Hepatocyte (in vitro differentiated cells): ENCODE results near the gene ZNF776. TPM values are rescaled to one million over a fixed set of nuclear protein-coding genes. Genes with fewer than 3 reads are reported as not detected.

Experiments
- DNase-seq: peaks from one replicate; pipeline ENCODE4 v3.0.0-alpha.2; 2016; ENCODE audit warnings: low spot score
- H2AFZ ChIP-seq: fragments of 200-600 bp; sonication (generic); 2 replicates; pipeline ENCODE4 v1.6.0; 2016; ENCODE audit warnings: antibody characterized with exemption, mild to moderate bottlenecking
- H3K27ac ChIP-seq: fragments of 200-600 bp; sonication (generic); 2 replicates; pipeline ENCODE4 v1.5.1; 2016; ENCODE audit warnings: mild to moderate bottlenecking
- H3K27me3 ChIP-seq: fragments of 200-600 bp; sonication (generic); 2 replicates; pipeline ENCODE4 v1.6.1; 2016
- H3K36me3 ChIP-seq: fragments of 200-600 bp; sonication (generic); replicated peaks from 2 replicates; pipeline ENCODE4 v1.5.1; 2016; ENCODE audit warnings: low read depth; ENCODE audit not compliant: insufficient read depth
- H3K4me1 ChIP-seq: fragments of 200-600 bp; sonication (generic); 2 replicates; pipeline ENCODE4 v1.5.1; 2016; ENCODE audit warnings: mild to moderate bottlenecking, moderate library complexity; ENCODE audit not compliant: insufficient read depth
- H3K4me2 ChIP-seq: fragments of 200-600 bp; sonication (generic); 2 replicates; pipeline ENCODE4 v1.6.0; 2016
- H3K4me3 ChIP-seq: fragments of 200-600 bp; sonication (generic); 2 replicates; pipeline ENCODE4 v1.5.1; 2016; ENCODE audit warnings: mild to moderate bottlenecking
- H3K79me2 ChIP-seq: fragments of 200-600 bp; sonication (generic); 2 replicates; pipeline ENCODE4 v1.6.0; 2017; ENCODE audit warnings: mild to moderate bottlenecking
- H3K9me2 ChIP-seq: fragments of 200-600 bp; sonication (generic); replicated peaks from 2 replicates; pipeline ENCODE4 v1.6.0; 2017; ENCODE audit warnings: mild to moderate bottlenecking; ENCODE audit not compliant: insufficient read depth
- H3K9me3 ChIP-seq: fragments of 200-600 bp; sonication (generic); 2 replicates; pipeline ENCODE4 v1.5.1; 2016; ENCODE audit warnings: low read depth, mild to moderate bottlenecking
- H4K20me1 ChIP-seq: fragments of 200-600 bp; sonication (generic); 2 replicates; pipeline ENCODE4 v1.6.0; 2016; ENCODE audit warnings: mild to moderate bottlenecking; ENCODE audit not compliant: insufficient read depth, poor library complexity, severe bottlenecking
- EZH2 ChIP-seq: fragments of 200-600 bp; sonication (generic); IDR thresholded peaks from 2 replicates; pipeline ENCODE4 v1.6.1; 2016; ENCODE audit warnings: antibody characterized with exemption, mild to moderate bottlenecking, borderline replicate concordance
- EZH2phosphoT487 ChIP-seq: fragments of 200-600 bp; sonication (generic); IDR thresholded peaks from one replicate; pipeline ENCODE4 v1.6.1; 2018; ENCODE audit warnings: antibody characterized with exemption, mild to moderate bottlenecking, low read depth, moderate library complexity; ENCODE audit not compliant: unreplicated experiment, severe bottlenecking
- WGBS: methylation state at CpG from one replicate; pipeline ENCODE4 v1.1.6; 2016; ENCODE audit warnings: low lambda C conversion rate; ENCODE audit errors: missing lambda C conversion rate; 5-methylcytosine and 5-hydroxymethylcytosine counted together
- polyA plus RNA-seq: library from polyadenylated mRNA; unstranded; fragments of >200 nt; fragmentation: Nextera tagmentation; extraction: Ambion mirVana; gene quantifications from 2 replicates; pipeline ENCODE4 v1.2.1, GENCODE V29; 2016
- total RNA-seq: library from RNA; depleted of rRNA; stranded (reverse); fragments of >200 nt; gene quantifications from 2 replicates; pipeline ENCODE4 v1.2.3, GENCODE V29; 2014
- TF ChIP-seq, protein P1 (sequence below): fragments of 200-600 bp; sonication (generic); IDR thresholded peaks from 2 replicates; pipeline ENCODE4 v1.5.1; 2016; ENCODE audit warnings: antibody characterized with exemption, mild to moderate bottlenecking; ENCODE audit not compliant: poor library complexity

ZNF776 gene
- total and polyA plus RNA-seq, 2 experiments from 2014 or later = 10.6 to 11.4 TPM

- no peak overlapping the region for H3K4me2 ChIP-seq
- no peak overlapping the region for H3K27ac ChIP-seq
- WGBS = 97% methylated on average over 10 of the region's 10 CpGs
- no peaks in the 10 kb centered on the region for H4K20me1 ChIP-seq
- no peak overlapping the region for H3K4me3 ChIP-seq
- H3K9me2 ChIP-seq = no peaks in the 10 kb centered on the region
- H3K9me3 ChIP-seq = peaks cover 21% of the 10 kb centered on the region
- no peak for DNase-seq
- peaks cover 30% of the 10 kb centered on the region for H3K36me3 ChIP-seq
- H3K79me2 ChIP-seq = peaks cover 35% of the 10 kb centered on the region
- TF ChIP-seq, protein P1, sequence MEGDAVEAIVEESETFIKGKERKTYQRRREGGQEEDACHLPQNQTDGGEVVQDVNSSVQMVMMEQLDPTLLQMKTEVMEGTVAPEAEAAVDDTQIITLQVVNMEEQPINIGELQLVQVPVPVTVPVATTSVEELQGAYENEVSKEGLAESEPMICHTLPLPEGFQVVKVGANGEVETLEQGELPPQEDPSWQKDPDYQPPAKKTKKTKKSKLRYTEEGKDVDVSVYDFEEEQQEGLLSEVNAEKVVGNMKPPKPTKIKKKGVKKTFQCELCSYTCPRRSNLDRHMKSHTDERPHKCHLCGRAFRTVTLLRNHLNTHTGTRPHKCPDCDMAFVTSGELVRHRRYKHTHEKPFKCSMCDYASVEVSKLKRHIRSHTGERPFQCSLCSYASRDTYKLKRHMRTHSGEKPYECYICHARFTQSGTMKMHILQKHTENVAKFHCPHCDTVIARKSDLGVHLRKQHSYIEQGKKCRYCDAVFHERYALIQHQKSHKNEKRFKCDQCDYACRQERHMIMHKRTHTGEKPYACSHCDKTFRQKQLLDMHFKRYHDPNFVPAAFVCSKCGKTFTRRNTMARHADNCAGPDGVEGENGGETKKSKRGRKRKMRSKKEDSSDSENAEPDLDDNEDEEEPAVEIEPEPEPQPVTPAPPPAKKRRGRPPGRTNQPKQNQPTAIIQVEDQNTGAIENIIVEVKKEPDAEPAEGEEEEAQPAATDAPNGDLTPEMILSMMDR = no peak
- TF ChIP-seq EZH2 = no peak
- TF ChIP-seq EZH2phosphoT487 = no peak
- H3K4me1 ChIP-seq = no peaks in the 10 kb centered on the region
- no peak overlapping the region for H2AFZ ChIP-seq
- H3K27me3 ChIP-seq = no peaks in the 10 kb centered on the region
Observed at GRCh38 chr19:57754091-57754673, 7.6 kb downstream of the ZNF776 start.

- no peaks in the 10 kb centered on the region for H4K20me1 ChIP-seq
- peaks cover 30% of the 10 kb centered on the region for H3K36me3 ChIP-seq
- H3K79me2 ChIP-seq = peaks cover 26% of the 10 kb centered on the region
- no peaks in the 10 kb centered on the region for H3K9me2 ChIP-seq
- TF ChIP-seq, protein P1 = no peak
- TF ChIP-seq EZH2phosphoT487 (no peak), EZH2 (no peak)
- no peaks in the 10 kb centered on the region for H3K4me1 ChIP-seq
- WGBS = 97% methylated on average over 4 of the region's 4 CpGs
- no peak overlapping the region for H3K4me2 ChIP-seq
- DNase-seq = no peak
- no peak overlapping the region for H2AFZ ChIP-seq
- no peaks in the 10 kb centered on the region for H3K27me3 ChIP-seq
- no peak overlapping the region for H3K4me3 ChIP-seq
- no peak overlapping the region for H3K27ac ChIP-seq
- peaks cover 21% of the 10 kb centered on the region for H3K9me3 ChIP-seq
Observed at GRCh38 chr19:57755031-57755430, 8.4 kb downstream of the ZNF776 start.

- no peaks in the 10 kb centered on the region for H4K20me1 ChIP-seq
- 96% methylated on average over 2 of the region's 2 CpGs for WGBS
- no peak overlapping the region for H3K4me3 ChIP-seq
- peaks cover 17% of the 10 kb centered on the region for H3K9me3 ChIP-seq
- DNase-seq = no peak
- H3K27ac ChIP-seq = no peak overlapping the region
- H3K4me2 ChIP-seq = no peak overlapping the region
- no peaks in the 10 kb centered on the region for H3K4me1 ChIP-seq
- peaks cover 19% of the 10 kb centered on the region for H3K36me3 ChIP-seq
- peaks cover 16% of the 10 kb centered on the region for H3K79me2 ChIP-seq
- H3K27me3 ChIP-seq = no peaks in the 10 kb centered on the region
- TF ChIP-seq, protein P1 = no peak
- TF ChIP-seq EZH2 (no peak), EZH2phosphoT487 (no peak)
- no peak overlapping the region for H2AFZ ChIP-seq
- H3K9me2 ChIP-seq = no peaks in the 10 kb centered on the region
Observed at GRCh38 chr19:57757941-57758340, 11.3 kb downstream of the ZNF776 start.

- no peak for TF ChIP-seq EZH2
- TF ChIP-seq, protein P1 = no peak
- TF ChIP-seq EZH2phosphoT487 = no peak
- Histone ChIP-seq H3K27ac (no peak overlapping the region), H3K79me2 (peaks cover 11% of the 10 kb centered on the region), H3K4me3 (no peak overlapping the region), H3K4me1 (no peaks in the 10 kb centered on the region), H2AFZ (no peak overlapping the region), H4K20me1 (no peaks in the 10 kb centered on the region), H3K9me2 (no peaks in the 10 kb centered on the region), H3K9me3 (peaks cover 9% of the 10 kb centered on the region), H3K4me2 (no peak overlapping the region), H3K27me3 (no peaks in the 10 kb centered on the region), H3K36me3 (peaks cover 9% of the 10 kb centered on the region)
- WGBS = 94% methylated on average over 2 of the region's 2 CpGs
- DNase-seq = no peak
Observed at GRCh38 chr19:57759096-57759495, 12.5 kb downstream of the ZNF776 start.
